Heart right ventricle (tissue), 16 donors: ENCODE measurements around the gene MAP4K4. TPM values are rescaled to one million over a fixed set of nuclear protein-coding genes. Genes with fewer than 3 reads are reported as not detected.

Experiments
- ATAC-seq, 8 donors: fragments of 200-7000 bp; cut with Tn5 transposase; one replicate each; pipeline ENCODE4 v1.9.1; 2020; ENCODE audit warnings: mild to moderate bottlenecking in 8 of 8, moderate library complexity in 8 of 8, moderate number of reproducible peaks in 1 of 8
- DNase-seq, 2 donors: peaks; one replicate each; pipeline ENCODE4 v3.0.0-alpha.2; 2020
- H3K27ac ChIP-seq, 10 donors: fragments of 200-600 bp; sonication (generic) in 2 of 10; one replicate each; pipeline versions ENCODE4 v1.5.0 to v1.8.0; 2020 to 2022; ENCODE audit warnings: mild to moderate bottlenecking in 3 of 10
- H3K27me3 ChIP-seq, 7 donors: fragments of 200-600 bp; one replicate each; pipeline ENCODE4 v1.8.0; 2021 to 2022; ENCODE audit warnings: mild to moderate bottlenecking in 2 of 7
- H3K36me3 ChIP-seq, 9 donors: fragments of 200-600 bp; sonication (generic) in 1 of 9; one replicate each; pipeline versions ENCODE4 v1.5.0 to v1.8.0; 2020 to 2022; ENCODE audit warnings: mild to moderate bottlenecking in 2 of 9
- H3K4me1 ChIP-seq, 9 donors: fragments of 200-600 bp; sonication (generic) in 1 of 9; one replicate each; pipeline versions ENCODE4 v1.5.0 to v1.8.0; 2020 to 2022; ENCODE audit warnings: mild to moderate bottlenecking in 4 of 9
- H3K4me3 ChIP-seq, 10 donors: fragments of 200-600 bp; sonication (generic) in 2 of 10; one replicate each; pipeline versions ENCODE4 v1.5.0 to v1.8.0; 2020 to 2022; ENCODE audit warnings: mild to moderate bottlenecking in 7 of 10, moderate library complexity in 2 of 10
- H3K9me3 ChIP-seq, 11 donors: fragments of 200-600 bp in 10 of 11; sonication (generic) in 2 of 11; one replicate each; pipeline versions ENCODE4 v1.5.0 to v1.8.0; 2013 to 2022; ENCODE audit warnings: mild to moderate bottlenecking in 2 of 11, control low read depth in 1 of 11, moderate library complexity in 1 of 11
- WGBS, 2 donors: extraction: QIAGEN DNeasy Blood & Tissue Kit; methylation state at CpG; one replicate each; pipeline ENCODE4 v1.1.7; 2013; ENCODE audit warnings: inconsistent platforms in 1 of 2; 5-methylcytosine and 5-hydroxymethylcytosine counted together
- intact Hi-C, 10 donors: fragments of 100-400 bp; cut with DNase I; formaldehyde crosslinking; loops; one replicate each; pipeline versions ENCODE4 v1.11.1 to v1.14.2; 2022
- polyA plus RNA-seq, 2 donors: library from polyadenylated mRNA; stranded (reverse); fragments of 200-250 nt; gene quantifications; one replicate each; pipeline ENCODE4 v1.2.3, GENCODE V29; 2013
- total RNA-seq, 10 donors: library from RNA; stranded (reverse); fragmentation: NEBNext Ultra II Directional in 3 of 10; extraction: Animal tissue kit (Norgen Biotek cat#: 25700) in 3 of 10; gene quantifications; one replicate each; pipeline versions ENCODE4 v1.2.1 to v1.2.4, GENCODE V29; 2021 to 2023
- TF ChIP-seq, protein P1 (sequence below), 9 donors: fragments of 200-600 bp; sonication (generic) in 2 of 9; IDR thresholded peaks; one replicate each; pipeline versions ENCODE4 v1.5.0 to v1.8.0; 2021 to 2022; ENCODE audit warnings: antibody characterized with exemption in 9 of 9, mild to moderate bottlenecking in 5 of 9, moderate library complexity in 1 of 9
- donor health status: Arrhythmogenic right ventricular cardiomyopathy.
- donor health status: ischemic (EF 13 %, LVEDD 7.1; RV severe dilation, severe dysfunction).
- donor health status: healthy with polysubstance abuse.
- donor health status: DM: no; HTN: yes; CAD: no.
- donor health status: DM: no; HTN: no; CAD: no.
- donor health status: ischemic (EF 25% LVEDD 6.9; RV normal size, moderate dysfunction).
- donor health status: ischemic (EF 25% LVEDD 5.7; RV mildly dilated, moderate dysfunction).
- donor health status: healthy.
- donor health status: DM: yes; HTN: yes; CAD: no.
- donor health status: Ischemic cardiomyopathy.
- donor health status: ischemic (EF 35%, LVEDD 5.7; RV mildly dilated, moderate dysfunction).
- donor health status: nonischemic (EF 11% LVEDD 7.7; RV severe dilation, severe dysfunction).
- donor health status: DM: yes; HTN: yes; CAD: no.
- donor health status: PGD.
- donor health status: ischemic (EF 29% LVEDD 5.4; RV normal size, mild dysfunction).
- donor health status: nonischemic (EF 23%, LVEDD 6.1; RV moderate dilation, normal function).

Gene MAP4K4
- total and polyA plus RNA-seq, 12 donors: 44.3 to 116 (median 86.1) TPM

DNA sequence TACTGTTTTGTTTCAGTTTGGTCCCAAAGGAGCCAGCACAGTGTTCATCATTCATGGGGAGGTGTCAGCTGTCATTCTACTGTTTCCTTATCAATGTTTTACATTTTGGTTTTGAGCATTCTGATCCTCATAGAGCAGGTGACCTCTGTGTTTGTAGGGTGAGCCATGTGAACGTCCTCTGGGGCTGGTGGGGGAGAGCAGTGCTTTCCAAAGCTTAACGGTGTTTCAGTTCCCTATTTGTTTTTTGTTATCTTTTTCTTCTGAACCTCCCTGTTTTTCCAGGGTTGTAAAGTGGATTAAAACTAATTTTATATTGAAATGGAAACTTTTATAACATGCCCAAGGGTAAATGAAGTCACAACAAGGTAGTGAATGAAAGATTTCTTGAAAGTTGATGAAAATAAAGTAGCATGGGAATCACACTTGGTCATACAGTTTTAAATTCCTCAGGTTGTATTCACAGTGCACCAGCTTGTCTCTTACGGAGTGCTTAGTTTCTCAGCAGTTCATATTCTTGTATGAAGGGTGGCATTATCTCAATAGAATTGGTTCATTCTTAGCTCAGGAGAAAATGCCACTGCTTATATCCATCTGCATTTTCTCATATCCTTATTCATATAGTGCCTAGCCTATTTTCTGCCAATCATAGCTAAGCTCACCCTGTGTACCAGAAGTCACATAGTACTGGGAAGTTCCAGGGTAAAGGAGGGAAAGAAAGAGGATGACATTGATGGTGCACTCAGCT is 54.5 kb downstream of the MAP4K4 start:
- ATAC-seq (peak in 4 of 8 donors; percentile 30 to 48 (median 38)), DNase-seq (no peak)
- whole genome bisulfite sequencing, 2 donors: 26 to 27% methylated on average over 3 of the region's 3 CpGs
- H3K27ac ChIP-seq: peak overlapping the region in 5 of 10 donors; percentile 17 to 52 (median 37)
- intact Hi-C loops: loop anchor here in 5 of 10 donors (5.0 to 10.0 kb wide), 3 partner anchors 45 to 55 kb away; partner anchors contain the start of gene MAP4K4 (in 1 of the 5)
- H3K27me3 ChIP-seq: no peaks in the 10 kb centered on the region
- no peaks in the 10 kb centered on the region for H3K36me3 ChIP-seq
- no peaks in the 10 kb centered on the region for H3K9me3 ChIP-seq
- peaks cover 24 to 81% (median 74%) of the 10 kb centered on the region in 9 donors for H3K4me1 ChIP-seq
- no peak overlapping the region for H3K4me3 ChIP-seq
- TF ChIP-seq, protein P1, sequence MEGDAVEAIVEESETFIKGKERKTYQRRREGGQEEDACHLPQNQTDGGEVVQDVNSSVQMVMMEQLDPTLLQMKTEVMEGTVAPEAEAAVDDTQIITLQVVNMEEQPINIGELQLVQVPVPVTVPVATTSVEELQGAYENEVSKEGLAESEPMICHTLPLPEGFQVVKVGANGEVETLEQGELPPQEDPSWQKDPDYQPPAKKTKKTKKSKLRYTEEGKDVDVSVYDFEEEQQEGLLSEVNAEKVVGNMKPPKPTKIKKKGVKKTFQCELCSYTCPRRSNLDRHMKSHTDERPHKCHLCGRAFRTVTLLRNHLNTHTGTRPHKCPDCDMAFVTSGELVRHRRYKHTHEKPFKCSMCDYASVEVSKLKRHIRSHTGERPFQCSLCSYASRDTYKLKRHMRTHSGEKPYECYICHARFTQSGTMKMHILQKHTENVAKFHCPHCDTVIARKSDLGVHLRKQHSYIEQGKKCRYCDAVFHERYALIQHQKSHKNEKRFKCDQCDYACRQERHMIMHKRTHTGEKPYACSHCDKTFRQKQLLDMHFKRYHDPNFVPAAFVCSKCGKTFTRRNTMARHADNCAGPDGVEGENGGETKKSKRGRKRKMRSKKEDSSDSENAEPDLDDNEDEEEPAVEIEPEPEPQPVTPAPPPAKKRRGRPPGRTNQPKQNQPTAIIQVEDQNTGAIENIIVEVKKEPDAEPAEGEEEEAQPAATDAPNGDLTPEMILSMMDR (IDR thresholded peaks at IDR 0.05): no peak

DNA sequence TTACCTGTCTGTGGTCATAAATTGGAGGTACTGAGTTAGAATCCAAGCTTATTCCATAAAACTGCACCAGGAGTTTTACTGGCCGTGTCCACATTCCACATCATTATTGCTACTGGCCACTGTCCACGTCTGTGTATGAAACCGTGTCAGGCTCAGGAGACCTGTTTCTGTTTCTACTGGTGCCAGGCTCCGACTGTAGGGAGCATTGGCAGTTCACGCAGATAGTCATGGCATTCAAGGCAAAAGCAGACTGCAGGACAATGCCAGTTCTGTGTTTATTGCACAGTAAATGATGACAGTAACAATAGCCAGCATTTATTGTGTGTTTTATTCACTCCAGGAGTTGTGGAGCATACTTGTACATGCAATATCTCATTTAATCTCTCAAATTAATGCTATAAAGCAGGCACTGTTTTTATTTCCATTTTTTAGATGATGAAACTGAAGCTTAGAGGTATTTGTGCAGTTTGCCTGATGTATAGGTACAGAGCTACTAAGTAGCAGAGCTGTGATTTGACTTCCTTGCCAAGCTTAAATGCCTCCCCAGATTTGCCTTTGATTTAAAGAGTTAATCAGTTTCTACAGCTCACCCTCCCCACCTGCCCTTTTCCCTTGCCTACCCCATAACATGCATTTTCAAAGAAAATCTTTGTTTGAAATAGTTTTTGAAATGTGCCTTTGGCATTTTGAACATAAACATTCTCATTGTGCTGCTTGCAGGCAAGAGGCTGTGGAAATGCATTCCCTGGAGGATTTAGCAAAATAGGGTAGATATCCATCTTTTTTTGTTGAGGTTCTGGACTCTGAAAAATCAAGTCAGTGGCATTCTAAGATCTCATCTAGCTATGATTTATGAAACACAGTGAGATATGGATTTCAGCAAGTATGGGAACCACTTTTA is 55.5 kb downstream of the MAP4K4 start:
- ATAC-seq (peak; percentile 36 to 77 (median 73)), DNase-seq (peak in 1 of 2 donors; percentile 29)
- Histone ChIP-seq H3K27ac (peak overlapping the region in 4 of 10 donors; percentile 12 to 52 (median 38)), H3K4me1 (peaks cover 24 to 77% (median 71%) of the 10 kb centered on the region in 9 donors), H3K27me3 (no peaks in the 10 kb centered on the region), H3K9me3 (no peaks in the 10 kb centered on the region), H3K36me3 (no peaks in the 10 kb centered on the region), H3K4me3 (no peak overlapping the region)
- TF ChIP-seq, protein P1 (IDR thresholded peaks at IDR 0.05): no peak
- WGBS, 2 donors: 7 to 23% methylated on average over 5 of the region's 5 CpGs
- intact Hi-C loops: loop anchor here in 5 of 10 donors (5.0 to 10.0 kb wide), 3 partner anchors 46 to 56 kb away; partner anchors contain the start of gene MAP4K4 (in 1 of the 5)

DNA sequence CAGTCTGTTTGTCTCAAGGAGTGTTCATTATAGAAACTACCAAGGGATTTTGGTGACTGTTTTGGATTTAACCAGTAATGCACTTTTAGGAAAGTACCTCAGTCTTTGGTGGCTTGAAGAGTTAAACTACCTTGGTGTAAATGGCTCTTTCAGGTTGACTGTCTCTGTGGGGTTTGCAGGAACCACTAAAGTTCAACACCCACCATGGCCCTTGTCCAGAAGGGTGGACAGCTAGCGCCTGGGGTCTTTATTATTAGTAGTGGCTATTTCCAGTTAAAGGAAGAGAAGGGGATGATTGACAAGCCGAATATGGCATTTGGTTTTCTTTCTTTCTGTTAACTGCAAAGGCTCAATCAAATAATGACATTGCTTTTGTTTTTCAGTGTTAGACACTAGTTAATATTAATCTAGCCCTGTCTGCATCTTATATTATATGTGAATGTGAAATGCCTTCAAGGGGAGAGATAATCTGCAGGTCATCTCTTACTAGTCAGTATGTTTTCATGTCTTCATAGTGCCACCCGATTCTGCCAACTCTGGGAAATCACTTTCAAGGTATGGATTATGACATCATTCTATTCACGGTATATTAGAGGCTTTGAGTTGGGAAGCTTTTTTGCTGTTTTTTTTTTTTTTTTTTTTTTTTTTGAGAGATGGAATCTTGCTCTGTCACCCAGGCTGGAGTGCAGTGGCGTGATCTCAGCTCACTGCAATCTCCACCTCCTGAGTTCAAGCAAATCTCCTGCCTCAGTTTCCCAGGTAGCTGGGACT is 56.4 kb downstream of the MAP4K4 start:
- peak overlapping the region in 3 of 10 donors; percentile 3 to 52 (median 37) for H3K27ac ChIP-seq
- intact Hi-C loops: loop anchor here in 5 of 10 donors (5.0 to 10.0 kb wide), 3 partner anchors 47 to 57 kb away; partner anchors contain the start of gene MAP4K4 (in 1 of the 5)
- DNase-seq (no peak), ATAC-seq (no peak)
- H3K27me3 ChIP-seq: no peaks in the 10 kb centered on the region
- no peaks in the 10 kb centered on the region for H3K9me3 ChIP-seq
- TF ChIP-seq, protein P1 (IDR thresholded peaks at IDR 0.05): no peak
- WGBS, 2 donors: 54 to 56% methylated on average over 5 of the region's 5 CpGs
- H3K4me3 ChIP-seq: no peak overlapping the region
- no peaks in the 10 kb centered on the region for H3K36me3 ChIP-seq
- H3K4me1 ChIP-seq: peaks cover 24 to 81% (median 77%) of the 10 kb centered on the region in 9 donors
